Dermis blood vessel endothelial cell (primary cell): Measurements from ENCODE around the gene PODNL1. TPM values are rescaled to one million over a fixed set of nuclear protein-coding genes. Genes with fewer than 3 reads are reported as not detected.
A peak's percentile ranks its signal among the peaks of the same experiment; 100 is the strongest.
"Not testable (repeated sequence)": the region's sequence is repeated elsewhere in the genome, so short reads cannot be mapped to it uniquely, and the experiment has no call there.

Source experiments
- DNase-seq: peaks from one replicate; pipeline ENCODE4 v3.0.0; 2010
- total RNA-seq: library from RNA; depleted of rRNA; stranded (reverse); fragments of >200 nt; gene quantifications from 2 replicates; pipeline ENCODE4 v1.2.3, GENCODE V29; 2014

Gene PODNL1
- 0.09 and 0.34 TPM in 2 replicates for total RNA-seq

- no peak for DNase-seq
Observed at GRCh38 chr19:13938301-13939064, at the start of gene PODNL1. TSS of gene PODNL1 (minus strand) at chr19:13938417. CDS start at chr19:13938181, 236 bp downstream.

- DNase-seq = peak; percentile 43
Observed at GRCh38 chr19:13987101-13987890, 49.1 kb upstream of the PODNL1 start.

- DNase-seq = peak; percentile 93
Observed at GRCh38 chr19:13986348-13986904, 48.2 kb upstream of the PODNL1 start.

GRCh38 chr19:13985771-13986347, 47.6 kb upstream of the PODNL1 start:
- no peak for DNase-seq

GRCh38 chr19:13984875-13985741, 46.9 kb upstream of the PODNL1 start:
- no peak for DNase-seq

- no peak for DNase-seq
Observed at GRCh38 chr19:13984186-13984585, 46.0 kb upstream of the PODNL1 start.

- no peak for DNase-seq
Observed at GRCh38 chr19:13983213-13983889, 45.1 kb upstream of the PODNL1 start.

- no peak for DNase-seq
Observed at GRCh38 chr19:13982773-13983172, 44.6 kb upstream of the PODNL1 start.

- no peak for DNase-seq
Observed at GRCh38 chr19:13981988-13982501, 43.8 kb upstream of the PODNL1 start.

- DNase-seq = no peak
Observed at GRCh38 chr19:13981467-13981866, 43.2 kb upstream of the PODNL1 start.

- DNase-seq = no peak
Observed at GRCh38 chr19:13981021-13981420, 42.8 kb upstream of the PODNL1 start.

GRCh38 chr19:13980340-13980739, 42.1 kb upstream of the PODNL1 start:
- DNase-seq = no peak

GRCh38 chr19:13979686-13980085, 41.5 kb upstream of the PODNL1 start:
- no peak for DNase-seq

GRCh38 chr19:13979244-13979615, 41.0 kb upstream of the PODNL1 start:
- no peak for DNase-seq

GRCh38 chr19:13978351-13979243, 40.4 kb upstream of the PODNL1 start:
- peak; percentile 85 for DNase-seq

GRCh38 chr19:13977803-13978202, 39.6 kb upstream of the PODNL1 start:
- DNase-seq = no peak

GRCh38 chr19:13976446-13976845, 38.2 kb upstream of the PODNL1 start:
- no peak for DNase-seq

- no peak for DNase-seq
Observed at GRCh38 chr19:13975870-13976269, 37.7 kb upstream of the PODNL1 start.

GRCh38 chr19:13974073-13974472, 35.9 kb upstream of the PODNL1 start:
- peak; percentile 49 for DNase-seq

- not testable (repeated sequence) for DNase-seq
Observed at GRCh38 chr19:13973479-13973878, 35.3 kb upstream of the PODNL1 start.
